Measurements from ENCODE around the gene HOXC6. TPM values are rescaled to one million over a fixed set of nuclear protein-coding genes. Genes with fewer than 3 reads are reported as not detected.

HOXC6 gene
- total RNA-seq, 2 experiments from 2014 or later = not detected

DNA sequence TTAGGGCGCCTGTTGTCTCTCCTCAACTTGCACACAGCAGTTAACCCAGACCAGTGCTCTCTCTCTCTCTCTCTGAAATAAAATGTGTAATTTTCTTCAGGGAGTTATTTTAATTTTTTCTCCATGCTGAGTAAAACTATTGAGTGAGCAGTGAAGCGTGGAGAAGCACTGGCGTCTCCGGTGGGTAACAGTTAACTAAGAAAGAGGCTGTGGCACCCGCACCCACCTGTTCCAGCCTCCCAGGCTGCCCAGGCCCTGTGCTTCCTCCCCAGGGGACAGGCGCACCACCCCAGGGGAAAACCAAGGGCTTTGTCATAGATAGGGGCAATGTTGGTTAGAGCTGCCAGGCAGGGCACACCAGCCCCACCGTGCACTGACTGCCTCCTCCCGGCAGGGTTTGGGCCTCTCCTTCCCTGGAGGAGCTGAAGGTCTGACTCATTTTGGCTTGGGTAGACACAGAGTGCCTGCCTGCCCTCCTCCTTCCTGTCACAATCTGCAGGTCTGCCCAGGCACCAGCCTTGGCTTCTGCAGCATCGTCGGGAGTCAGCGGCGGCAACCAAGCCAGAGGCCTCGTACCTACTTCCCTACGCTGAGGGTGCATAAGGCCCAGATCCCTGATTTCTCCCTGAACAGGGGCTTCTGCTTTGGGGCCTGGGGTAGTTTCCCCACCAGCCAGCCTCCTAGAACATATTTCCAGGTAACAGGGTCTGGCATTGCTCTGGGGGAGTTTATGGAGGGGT is 8.6 kb downstream of the HOXC6 start:
- Mint-ChIP-seq H3K36me3 (ENCODE audit: low read depth) (no peaks in the 10 kb centered on the region), H3K4me3 (no peak overlapping the region), H3K9me3 (peaks cover 2% of the 10 kb centered on the region), H3K27ac (no peak overlapping the region), H3K27me3 (peaks cover 96% of the 10 kb centered on the region), H3K4me1 (ENCODE audit: low read depth) (peaks cover 8% of the 10 kb centered on the region)
- DNase-seq (no peak), ATAC-seq (ENCODE audit: poor library complexity) (no peak)
- intact Hi-C loops (cut with DNase I, micrococcal nuclease) = no loop called here
- H3K4me1 ChIP-seq (ENCODE audit: insufficient read depth, low read length) = peaks cover 25% of the 10 kb centered on the region
- H3K36me3 ChIP-seq (ENCODE audit: insufficient read depth, low read length) = no peaks in the 10 kb centered on the region
- peaks cover 89 to 98% of the 10 kb centered on the region in 2 experiments for H3K27me3 ChIP-seq (ENCODE audit: control insufficient read depth in 1 of 2, insufficient read depth in 2 of 2, low read length in 2 of 2)
- TF ChIP-seq, protein P1, sequence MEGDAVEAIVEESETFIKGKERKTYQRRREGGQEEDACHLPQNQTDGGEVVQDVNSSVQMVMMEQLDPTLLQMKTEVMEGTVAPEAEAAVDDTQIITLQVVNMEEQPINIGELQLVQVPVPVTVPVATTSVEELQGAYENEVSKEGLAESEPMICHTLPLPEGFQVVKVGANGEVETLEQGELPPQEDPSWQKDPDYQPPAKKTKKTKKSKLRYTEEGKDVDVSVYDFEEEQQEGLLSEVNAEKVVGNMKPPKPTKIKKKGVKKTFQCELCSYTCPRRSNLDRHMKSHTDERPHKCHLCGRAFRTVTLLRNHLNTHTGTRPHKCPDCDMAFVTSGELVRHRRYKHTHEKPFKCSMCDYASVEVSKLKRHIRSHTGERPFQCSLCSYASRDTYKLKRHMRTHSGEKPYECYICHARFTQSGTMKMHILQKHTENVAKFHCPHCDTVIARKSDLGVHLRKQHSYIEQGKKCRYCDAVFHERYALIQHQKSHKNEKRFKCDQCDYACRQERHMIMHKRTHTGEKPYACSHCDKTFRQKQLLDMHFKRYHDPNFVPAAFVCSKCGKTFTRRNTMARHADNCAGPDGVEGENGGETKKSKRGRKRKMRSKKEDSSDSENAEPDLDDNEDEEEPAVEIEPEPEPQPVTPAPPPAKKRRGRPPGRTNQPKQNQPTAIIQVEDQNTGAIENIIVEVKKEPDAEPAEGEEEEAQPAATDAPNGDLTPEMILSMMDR (IDR thresholded peaks at IDR 0.05) = no peak
- H3K9me3 ChIP-seq (ENCODE audit: control insufficient read depth in 1 of 2, insufficient read depth in 1 of 2, low read length in 2 of 2) = peaks cover 10 to 32% of the 10 kb centered on the region in 2 experiments
- ChIA-PET POLR2A (no interaction called here), CTCF (interaction anchor here (0.5 kb wide), 1 partner anchor 183 kb away, joined by 5 read pairs; no protein-coding TSS in a partner anchor)
- H3K27ac ChIP-seq (ENCODE audit: low read depth in 1 of 2, low read length in 2 of 2) = no peak overlapping the region
- no peak overlapping the region for H3K4me3 ChIP-seq (ENCODE audit: low read length)

DNA sequence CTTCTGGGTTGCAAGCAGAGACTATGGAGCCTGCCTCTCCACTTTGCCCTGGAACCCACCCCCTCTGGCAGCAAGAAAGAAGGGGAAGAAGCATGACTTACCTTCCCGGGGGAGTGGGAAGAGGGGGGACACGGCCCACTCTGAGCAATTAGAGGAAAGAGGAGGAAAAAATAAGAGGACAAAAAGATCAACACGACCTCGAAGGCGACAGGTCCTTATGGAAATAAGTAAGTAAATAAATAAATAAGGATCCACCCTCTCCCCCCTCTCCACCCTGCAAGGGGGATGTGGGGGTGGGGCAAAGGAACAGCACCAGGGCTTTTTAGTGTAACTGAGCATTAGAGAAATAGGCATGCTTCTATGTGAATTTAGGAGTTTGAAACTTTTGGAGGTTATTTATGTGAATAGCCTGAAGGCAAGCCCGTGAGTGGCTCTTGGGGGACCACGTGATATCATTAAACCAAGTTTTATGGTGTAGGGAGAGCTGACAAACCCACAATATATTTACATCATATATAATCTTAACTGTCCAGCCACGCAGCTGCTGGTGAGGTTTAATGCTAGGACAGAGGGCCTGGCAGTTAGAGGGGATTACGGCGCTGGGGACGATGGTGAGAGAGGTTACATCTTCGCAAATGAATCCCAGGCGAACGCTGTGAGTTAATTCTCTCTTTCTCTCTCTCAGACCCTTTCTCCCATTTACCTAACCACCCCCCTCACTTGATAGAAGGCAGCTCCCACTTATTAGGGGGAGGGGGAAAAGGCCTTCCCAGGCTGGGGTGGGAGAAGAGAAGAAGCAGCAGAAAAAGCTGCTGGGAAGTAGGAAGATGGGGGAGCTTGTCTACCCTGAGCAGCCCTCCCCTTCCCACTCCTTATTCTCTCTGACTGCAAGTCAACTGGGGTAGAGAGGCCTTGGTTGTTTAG is 9.4 kb downstream of the HOXC6 start:
- H3K9me3 Mint-ChIP-seq = peaks cover 2% of the 10 kb centered on the region
- Histone ChIP-seq H3K27ac (ENCODE audit: low read depth in 1 of 2, low read length in 2 of 2) (no peak overlapping the region), H3K36me3 (ENCODE audit: insufficient read depth, low read length) (no peaks in the 10 kb centered on the region), H3K27me3 (ENCODE audit: control insufficient read depth in 1 of 2, insufficient read depth in 2 of 2, low read length in 2 of 2) (peaks cover 86 to 96% of the 10 kb centered on the region in 2 experiments), H3K4me1 (ENCODE audit: insufficient read depth, low read length) (peaks cover 23% of the 10 kb centered on the region), H3K4me3 (ENCODE audit: low read length) (no peak overlapping the region), H3K9me3 (ENCODE audit: control insufficient read depth in 1 of 2, insufficient read depth in 1 of 2, low read length in 2 of 2) (peaks cover 8 to 29% of the 10 kb centered on the region in 2 experiments)
- DNase-seq = no peak
- TF ChIP-seq, protein P1 (IDR thresholded peaks at IDR 0.05) = no peak
- intact Hi-C loops (cut with DNase I, micrococcal nuclease) = no loop called here
- peaks cover 96% of the 10 kb centered on the region for H3K27me3 Mint-ChIP-seq
- CTCF ChIA-PET = no interaction called here
- POLR2A ChIA-PET = no interaction called here
- H3K36me3 Mint-ChIP-seq (ENCODE audit: low read depth) = no peaks in the 10 kb centered on the region
- H3K4me1 Mint-ChIP-seq (ENCODE audit: low read depth) = peaks cover 8% of the 10 kb centered on the region
- ATAC-seq (ENCODE audit: poor library complexity) = no peak
- no peak overlapping the region for H3K27ac Mint-ChIP-seq
- H3K4me3 Mint-ChIP-seq = no peak overlapping the region

DNA sequence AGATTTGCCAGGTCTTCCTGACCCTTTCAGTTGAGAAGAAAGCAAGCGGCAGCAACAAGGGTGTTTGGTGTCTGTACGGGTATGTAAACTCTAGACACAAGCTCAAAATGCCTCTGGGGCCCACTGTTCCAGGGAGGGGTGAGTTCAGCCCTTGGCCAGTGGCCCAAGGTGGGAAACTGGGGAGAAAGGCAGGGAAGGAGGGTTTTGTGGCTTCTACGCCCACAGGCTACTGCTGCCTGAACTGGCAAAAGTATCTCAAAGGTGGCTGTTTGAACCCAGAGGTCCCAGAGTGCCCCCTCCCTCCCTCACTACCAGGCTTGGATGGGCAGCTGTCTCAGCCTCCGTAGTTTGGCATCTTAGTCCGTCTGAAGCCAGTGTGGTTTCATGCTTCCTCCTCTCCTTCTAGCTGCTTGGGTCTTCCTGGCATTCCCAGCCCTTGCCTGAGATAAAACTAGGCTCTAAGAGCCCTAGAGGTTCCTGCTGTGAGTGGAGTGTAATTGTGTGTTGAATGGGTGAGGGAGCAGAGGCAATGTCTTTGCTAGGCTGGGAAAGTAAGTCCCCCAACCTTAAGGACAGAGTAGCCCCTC is 10.1 kb downstream of the HOXC6 start:
- Mint-ChIP-seq H3K36me3 (ENCODE audit: low read depth) (no peaks in the 10 kb centered on the region), H3K9me3 (no peaks in the 10 kb centered on the region), H3K4me1 (ENCODE audit: low read depth) (peaks cover 8% of the 10 kb centered on the region), H3K27me3 (peaks cover 96% of the 10 kb centered on the region), H3K27ac (no peak overlapping the region), H3K4me3 (no peak overlapping the region)
- ChIA-PET POLR2A (no interaction called here), CTCF (no interaction called here)
- Histone ChIP-seq H3K36me3 (ENCODE audit: insufficient read depth, low read length) (no peaks in the 10 kb centered on the region), H3K27ac (ENCODE audit: low read depth in 1 of 2, low read length in 2 of 2) (no peak overlapping the region), H3K4me1 (ENCODE audit: insufficient read depth, low read length) (peaks cover 16% of the 10 kb centered on the region), H3K4me3 (ENCODE audit: low read length) (no peak overlapping the region), H3K27me3 (ENCODE audit: control insufficient read depth in 1 of 2, insufficient read depth in 2 of 2, low read length in 2 of 2) (peaks cover 86 to 95% of the 10 kb centered on the region in 2 experiments), H3K9me3 (ENCODE audit: control insufficient read depth in 1 of 2, insufficient read depth in 1 of 2, low read length in 2 of 2) (peaks cover under 1 to 21% of the 10 kb centered on the region in 2 experiments)
- ATAC-seq (ENCODE audit: poor library complexity) (no peak), DNase-seq (no peak)
- TF ChIP-seq, protein P1 (IDR thresholded peaks at IDR 0.05) = no peak
- intact Hi-C loops (cut with DNase I, micrococcal nuclease) = no loop called here

All from CD4-positive, alpha-beta T cell (primary cell).